Astrocyte (in vitro differentiated cells and primary cell): Measurements from ENCODE around the gene USP40. TPM values are rescaled to one million over a fixed set of nuclear protein-coding genes. Genes with fewer than 3 reads are reported as not detected.

Experiments
- DNase-seq: peaks from one replicate; pipeline ENCODE4 v3.0.0-alpha.2; 2010; ENCODE audit warnings: low read depth
- FAIRE-seq: peaks from 2 replicates; lab custom pipeline; 2011; peaks lifted over from hg19 to GRCh38; lab: Jason Lieb, UNC
- H2AFZ ChIP-seq: 2 replicates; pipeline ENCODE4 v1.6.0; 2012; ENCODE audit warnings: low read depth, low read length, inconsistent platforms
- H3K27ac ChIP-seq: 2 replicates; pipeline ENCODE4 v1.5.1; 2011; ENCODE audit warnings: low read depth, low read length, inconsistent platforms
- H3K27me3 ChIP-seq: 2 replicates; pipeline ENCODE4 v1.6.0; 2011; ENCODE audit warnings: low read length, inconsistent platforms; ENCODE audit not compliant: insufficient read depth
- H3K36me3 ChIP-seq: 2 replicates; pipeline ENCODE4 v1.5.1; 2011; ENCODE audit warnings: low read length, inconsistent platforms; ENCODE audit not compliant: insufficient read depth
- H3K4me1 ChIP-seq: 2 replicates; pipeline ENCODE4 v1.5.1; 2011; ENCODE audit warnings: low read length, inconsistent platforms; ENCODE audit not compliant: insufficient read depth
- H3K4me2 ChIP-seq: 2 replicates; pipeline ENCODE4 v1.6.0; 2012; ENCODE audit warnings: low read length, inconsistent platforms
- H3K4me3 ChIP-seq: 2 replicates; pipeline ENCODE4 v1.5.1; 2011; ENCODE audit warnings: low read depth, mild to moderate bottlenecking, low read length, inconsistent platforms; ENCODE audit not compliant: insufficient read depth
- H3K79me2 ChIP-seq: 2 replicates; pipeline ENCODE4 v1.6.0; 2012; ENCODE audit warnings: mild to moderate bottlenecking, low read length, inconsistent platforms; ENCODE audit not compliant: insufficient read depth
- H3K9ac ChIP-seq: 2 replicates; pipeline ENCODE4 v1.6.0; 2012; ENCODE audit warnings: mild to moderate bottlenecking, low read length, inconsistent platforms
- H3K9me3 ChIP-seq: 2 replicates; pipeline ENCODE4 v1.5.1; 2012; ENCODE audit warnings: low read depth, mild to moderate bottlenecking, low read length, inconsistent platforms; ENCODE audit not compliant: insufficient read depth
- H4K20me1 ChIP-seq: 2 replicates; pipeline ENCODE4 v1.6.0; 2012; ENCODE audit warnings: low read length, inconsistent platforms; ENCODE audit not compliant: insufficient read depth
- H3K27ac Mint-ChIP-seq: one replicate; pipeline ENCODE4 v1.8.0; 2021; ENCODE audit warnings: mild to moderate bottlenecking, mixed read lengths; ENCODE audit not compliant: unreplicated experiment
- H3K27me3 Mint-ChIP-seq: one replicate; pipeline ENCODE4 v1.8.0; 2021; ENCODE audit warnings: low read depth, mixed read lengths; ENCODE audit not compliant: unreplicated experiment
- H3K36me3 Mint-ChIP-seq: one replicate; pipeline ENCODE4 v1.8.0; 2021; ENCODE audit warnings: low read depth, mixed read lengths; ENCODE audit not compliant: unreplicated experiment
- H3K4me1 Mint-ChIP-seq: one replicate; pipeline ENCODE4 v1.8.0; 2021; ENCODE audit warnings: low read depth, mixed read lengths; ENCODE audit not compliant: unreplicated experiment
- H3K4me3 Mint-ChIP-seq: one replicate; pipeline ENCODE4 v1.8.0; 2021; ENCODE audit warnings: mild to moderate bottlenecking, moderate library complexity, mixed read lengths; ENCODE audit not compliant: unreplicated experiment
- H3K9me3 Mint-ChIP-seq: one replicate; pipeline ENCODE4 v1.8.0; 2021; ENCODE audit warnings: mild to moderate bottlenecking, mixed read lengths; ENCODE audit not compliant: unreplicated experiment
- EZH2 ChIP-seq: IDR thresholded peaks from 2 replicates; pipeline ENCODE4 v1.6.1; 2012; ENCODE audit warnings: mild to moderate bottlenecking, low read length, inconsistent platforms; ENCODE audit not compliant: insufficient read depth
- total RNA-seq: library from RNA; stranded (reverse); gene quantifications from 2 replicates; pipeline ENCODE4 v1.2.1, GENCODE V29; 2021
- TF ChIP-seq, protein P1 (sequence below): IDR thresholded peaks from 2 replicates; pipeline ENCODE4 v1.5.1; 2011; ENCODE audit warnings: low read depth, mild to moderate bottlenecking, inconsistent platforms, low read length, moderate library complexity; ENCODE audit not compliant: insufficient read depth

The USP40 gene
- total RNA-seq, 1 donor from 2014 or later: 25.4 TPM

- no peaks in the 10 kb centered on the region for H3K36me3 Mint-ChIP-seq
- Histone ChIP-seq H3K9ac (peak overlapping the region; percentile 99), H2AFZ (peak overlapping the region; percentile 54), H4K20me1 (no peaks in the 10 kb centered on the region), H3K79me2 (peaks cover 9% of the 10 kb centered on the region), H3K4me3 (peak overlapping the region; percentile 92), H3K4me2 (peak overlapping the region; percentile 92), H3K27ac (peak overlapping the region; percentile 97), H3K27me3 (no peaks in the 10 kb centered on the region), H3K9me3 (no peaks in the 10 kb centered on the region), H3K36me3 (no peaks in the 10 kb centered on the region), H3K4me1 (no peaks in the 10 kb centered on the region)
- H3K27me3 Mint-ChIP-seq: no peaks in the 10 kb centered on the region
- no peaks in the 10 kb centered on the region for H3K9me3 Mint-ChIP-seq
- peaks cover 12% of the 10 kb centered on the region for H3K4me1 Mint-ChIP-seq
- TF ChIP-seq, protein P1, sequence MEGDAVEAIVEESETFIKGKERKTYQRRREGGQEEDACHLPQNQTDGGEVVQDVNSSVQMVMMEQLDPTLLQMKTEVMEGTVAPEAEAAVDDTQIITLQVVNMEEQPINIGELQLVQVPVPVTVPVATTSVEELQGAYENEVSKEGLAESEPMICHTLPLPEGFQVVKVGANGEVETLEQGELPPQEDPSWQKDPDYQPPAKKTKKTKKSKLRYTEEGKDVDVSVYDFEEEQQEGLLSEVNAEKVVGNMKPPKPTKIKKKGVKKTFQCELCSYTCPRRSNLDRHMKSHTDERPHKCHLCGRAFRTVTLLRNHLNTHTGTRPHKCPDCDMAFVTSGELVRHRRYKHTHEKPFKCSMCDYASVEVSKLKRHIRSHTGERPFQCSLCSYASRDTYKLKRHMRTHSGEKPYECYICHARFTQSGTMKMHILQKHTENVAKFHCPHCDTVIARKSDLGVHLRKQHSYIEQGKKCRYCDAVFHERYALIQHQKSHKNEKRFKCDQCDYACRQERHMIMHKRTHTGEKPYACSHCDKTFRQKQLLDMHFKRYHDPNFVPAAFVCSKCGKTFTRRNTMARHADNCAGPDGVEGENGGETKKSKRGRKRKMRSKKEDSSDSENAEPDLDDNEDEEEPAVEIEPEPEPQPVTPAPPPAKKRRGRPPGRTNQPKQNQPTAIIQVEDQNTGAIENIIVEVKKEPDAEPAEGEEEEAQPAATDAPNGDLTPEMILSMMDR: no peak
- no peak for TF ChIP-seq EZH2
- H3K4me3 Mint-ChIP-seq: peak overlapping the region; percentile 97
- peak overlapping the region; percentile 100 for H3K27ac Mint-ChIP-seq
- DNase-seq: no peak
- FAIRE-seq: no peak
Observed at GRCh38 chr2:233565685-233566140, 869 bp downstream of the USP40 start.

- H3K4me3 ChIP-seq: no peak overlapping the region
- no peak overlapping the region for H2AFZ ChIP-seq
- H3K9me3 ChIP-seq: no peaks in the 10 kb centered on the region
- Mint-ChIP-seq H3K27ac (peak overlapping the region; percentile 74), H3K27me3 (no peaks in the 10 kb centered on the region), H3K36me3 (no peaks in the 10 kb centered on the region), H3K9me3 (no peaks in the 10 kb centered on the region), H3K4me1 (peaks cover 16% of the 10 kb centered on the region), H3K4me3 (no peak overlapping the region)
- H3K9ac ChIP-seq: no peak overlapping the region
- H4K20me1 ChIP-seq: no peaks in the 10 kb centered on the region
- no peaks in the 10 kb centered on the region for H3K27me3 ChIP-seq
- no peaks in the 10 kb centered on the region for H3K36me3 ChIP-seq
- H3K4me1 ChIP-seq: no peaks in the 10 kb centered on the region
- FAIRE-seq: no peak
- no peak overlapping the region for H3K27ac ChIP-seq
- no peak overlapping the region for H3K4me2 ChIP-seq
- TF ChIP-seq, protein P1: no peak
- TF ChIP-seq EZH2: no peak
- DNase-seq: peak; percentile 10
- peaks cover 9% of the 10 kb centered on the region for H3K79me2 ChIP-seq
Observed at GRCh38 chr2:233563663-233564430, 2.7 kb downstream of the USP40 start.
